Measurements from ENCODE around the gene FOSB. TPM values are rescaled to one million over a fixed set of nuclear protein-coding genes. Genes with fewer than 3 reads are reported as not detected.

FOSB gene
- total RNA-seq, 1 experiment from 2014 or later: 1.7 TPM

GRCh38 chr19:45472563-45473366, 5.0 kb downstream of the FOSB start:
- Histone ChIP-seq H3K23me2 (ENCODE audit: insufficient read length, low read depth, low read length, poor library complexity, severe bottlenecking) (peaks cover 12% of the 10 kb centered on the region), H2AK5ac (ENCODE audit: insufficient read length, low read length) (no peak overlapping the region), H2BK12ac (ENCODE audit: insufficient read length, low read depth, low read length) (no peak overlapping the region), H4K5ac (ENCODE audit: insufficient read length, low read depth, low read length) (no peak overlapping the region), H4K91ac (ENCODE audit: insufficient read length, low read depth, low read length) (no peak overlapping the region), H3T11ph (ENCODE audit: low read length) (no peak overlapping the region), H3K27me3 (ENCODE audit: insufficient read depth, low read length) (no peaks in the 10 kb centered on the region), H3K27ac (ENCODE audit: insufficient read length, low read depth, low read length) (no peak overlapping the region), H3K14ac (ENCODE audit: insufficient read depth, low read length) (peak overlapping the region; percentile 45; the same call in 1 of the 2 replicates), H3K4me1 (ENCODE audit: insufficient read depth, low read length) (no peaks in the 10 kb centered on the region), H3K9ac (ENCODE audit: extremely low read depth, insufficient read length, low read length) (no peak overlapping the region), H3K4me2 (ENCODE audit: insufficient read depth, insufficient read length, low read length) (peak overlapping the region; percentile 14), H4K20me1 (ENCODE audit: control insufficient read depth, insufficient read depth, insufficient read length) (no peaks in the 10 kb centered on the region), H4K8ac (replicated peaks; ENCODE audit: insufficient read length, low read depth, low read length) (no peak overlapping the region), H2BK120ac (ENCODE audit: low read depth, low read length, poor library complexity, severe bottlenecking) (no peak overlapping the region), H3K23ac (ENCODE audit: insufficient read length, low read depth, low read length) (no peak overlapping the region), H3K9me3 (ENCODE audit: control insufficient read depth, low read depth, low read length) (no peaks in the 10 kb centered on the region), H2BK5ac (ENCODE audit: insufficient read length, low read length) (no peak overlapping the region), H3K4ac (ENCODE audit: low read depth, low read length) (no peak overlapping the region), H3K56ac (ENCODE audit: insufficient read length, low read depth, low read length) (no peak overlapping the region), H3K18ac (ENCODE audit: insufficient read length, low read depth, low read length) (peak overlapping the region; percentile 61), H2AFZ (ENCODE audit: low read length) (no peak overlapping the region), H3K79me1 (ENCODE audit: insufficient read depth, low read depth, low read length, poor library complexity, severe bottlenecking) (no peaks in the 10 kb centered on the region), H2BK15ac (ENCODE audit: low read depth, low read length) (no peak overlapping the region), H2BK20ac (ENCODE audit: low read depth, low read length, poor library complexity, severe bottlenecking) (no peak overlapping the region), H3K79me2 (ENCODE audit: insufficient read depth, low read length) (no peaks in the 10 kb centered on the region)
- Mint-ChIP-seq H3K36me3 (ENCODE audit: insufficient read depth in 1 of 3, low read depth in 3 of 3) (peaks cover 0 to 11% (median 0%) of the 10 kb centered on the region in 3 experiments; a peak in 1 of 7 replicates), H3K4me3 (peak overlapping the region; percentile 28 to 78), H3K9me3 (no peaks in the 10 kb centered on the region; a peak in 1 of 5 replicates), H3K27me3 (ENCODE audit: low read depth) (peaks cover 11% of the 10 kb centered on the region), H3K27ac (peak overlapping the region; percentile 3 to 87 (median 4); a peak in 3 of 7 replicates), H3K4me1 (peaks cover 32 to 60% of the 10 kb centered on the region in 2 experiments)
- no CpG with 5 or more reads among the region's 44 CpGs for WGBS (ENCODE audit: extremely low coverage, insufficient read length, low lambda C conversion rate)
- TF ChIP-seq CTCF (conservative IDR thresholded peaks at IDR 0.05): no peak
- no peak for DNase-seq

Data from H9 (cell line).